ENCODE results near the gene DDX20. TPM values are rescaled to one million over a fixed set of nuclear protein-coding genes. Genes with fewer than 3 reads are reported as not detected.
"Not testable (repeated sequence)": the region's sequence is repeated elsewhere in the genome, so short reads cannot be mapped to it uniquely, and the experiment has no call there.

Gene DDX20
- total RNA-seq, 1 donor from 2014 or later, result 15.4 TPM

- H2AFZ ChIP-seq (ENCODE audit: low read depth, low read length), result no peak overlapping the region
- peaks cover 4% of the 10 kb centered on the region for H3K27me3 ChIP-seq (ENCODE audit: insufficient read depth, low read length)
- H3K4me3 ChIP-seq (ENCODE audit: insufficient read depth, low read depth, low read length), result no peak overlapping the region
- no peak overlapping the region for H3K9ac ChIP-seq (ENCODE audit: low read length)
- H3K79me2 ChIP-seq (ENCODE audit: insufficient read depth, low read length), result no peaks in the 10 kb centered on the region
- Mint-ChIP-seq H3K27me3 (ENCODE audit: low read depth, unreplicated experiment) (peaks cover 17% of the 10 kb centered on the region), H3K27ac (ENCODE audit: unreplicated experiment) (no peak overlapping the region), H3K4me1 (ENCODE audit: low read depth, unreplicated experiment) (no peaks in the 10 kb centered on the region), H3K4me3 (ENCODE audit: unreplicated experiment) (no peak overlapping the region), H3K9me3 (ENCODE audit: unreplicated experiment) (no peaks in the 10 kb centered on the region), H3K36me3 (ENCODE audit: low read depth, unreplicated experiment) (no peaks in the 10 kb centered on the region)
- H3K4me1 ChIP-seq (ENCODE audit: insufficient read depth, low read length), result no peaks in the 10 kb centered on the region
- no peaks in the 10 kb centered on the region for H4K20me1 ChIP-seq (ENCODE audit: insufficient read depth, low read length)
- H3K27ac ChIP-seq (ENCODE audit: low read depth, low read length), result no peak overlapping the region
- H3K4me2 ChIP-seq (ENCODE audit: low read length), result no peak overlapping the region
- DNase-seq (ENCODE audit: low read depth), result no peak
- H3K36me3 ChIP-seq (ENCODE audit: insufficient read depth, low read length), result no peaks in the 10 kb centered on the region
- no peak for FAIRE-seq
- no peaks in the 10 kb centered on the region for H3K9me3 ChIP-seq (ENCODE audit: insufficient read depth, low read depth, low read length)
- TF ChIP-seq EZH2 (IDR thresholded peaks at IDR 0.05; ENCODE audit: insufficient read depth, low read length) (no peak), CTCF (IDR thresholded peaks at IDR 0.05; ENCODE audit: insufficient read depth, low read depth, low read length) (no peak)
Measured at GRCh38 chr1:111793923-111794322, 38.2 kb downstream of the DDX20 start.

GRCh38 chr1:111795401-111795800 is 39.7 kb downstream of the DDX20 start:
- Histone ChIP-seq H4K20me1 (ENCODE audit: insufficient read depth, low read length) (no peaks in the 10 kb centered on the region), H3K36me3 (ENCODE audit: insufficient read depth, low read length) (no peaks in the 10 kb centered on the region), H3K9ac (ENCODE audit: low read length) (no peak overlapping the region), H3K9me3 (ENCODE audit: insufficient read depth, low read depth, low read length) (no peaks in the 10 kb centered on the region), H3K4me3 (ENCODE audit: insufficient read depth, low read depth, low read length) (no peak overlapping the region), H2AFZ (ENCODE audit: low read depth, low read length) (no peak overlapping the region), H3K27ac (ENCODE audit: low read depth, low read length) (no peak overlapping the region), H3K27me3 (ENCODE audit: insufficient read depth, low read length) (peaks cover 4% of the 10 kb centered on the region), H3K79me2 (ENCODE audit: insufficient read depth, low read length) (no peaks in the 10 kb centered on the region), H3K4me1 (ENCODE audit: insufficient read depth, low read length) (no peaks in the 10 kb centered on the region), H3K4me2 (ENCODE audit: low read length) (no peak overlapping the region)
- TF ChIP-seq EZH2 (IDR thresholded peaks at IDR 0.05; ENCODE audit: insufficient read depth, low read length), result no peak
- no peak for TF ChIP-seq CTCF (IDR thresholded peaks at IDR 0.05; ENCODE audit: insufficient read depth, low read depth, low read length)
- H3K27ac Mint-ChIP-seq (ENCODE audit: unreplicated experiment), result no peak overlapping the region
- FAIRE-seq (no peak), DNase-seq (ENCODE audit: low read depth) (no peak)
- peaks cover 19% of the 10 kb centered on the region for H3K27me3 Mint-ChIP-seq (ENCODE audit: low read depth, unreplicated experiment)
- H3K4me3 Mint-ChIP-seq (ENCODE audit: unreplicated experiment), result no peak overlapping the region
- H3K36me3 Mint-ChIP-seq (ENCODE audit: low read depth, unreplicated experiment), result no peaks in the 10 kb centered on the region
- no peaks in the 10 kb centered on the region for H3K9me3 Mint-ChIP-seq (ENCODE audit: unreplicated experiment)
- H3K4me1 Mint-ChIP-seq (ENCODE audit: low read depth, unreplicated experiment), result no peaks in the 10 kb centered on the region

- H3K27me3 Mint-ChIP-seq (ENCODE audit: low read depth, unreplicated experiment), result peaks cover 13% of the 10 kb centered on the region
- Histone ChIP-seq H3K36me3 (ENCODE audit: insufficient read depth, low read length) (no peaks in the 10 kb centered on the region), H3K4me3 (ENCODE audit: insufficient read depth, low read depth, low read length) (no peak overlapping the region), H3K27me3 (ENCODE audit: insufficient read depth, low read length) (no peaks in the 10 kb centered on the region), H3K4me1 (ENCODE audit: insufficient read depth, low read length) (no peaks in the 10 kb centered on the region), H3K27ac (ENCODE audit: low read depth, low read length) (no peak overlapping the region), H3K4me2 (ENCODE audit: low read length) (no peak overlapping the region), H4K20me1 (ENCODE audit: insufficient read depth, low read length) (no peaks in the 10 kb centered on the region), H3K9me3 (ENCODE audit: insufficient read depth, low read depth, low read length) (no peaks in the 10 kb centered on the region), H2AFZ (ENCODE audit: low read depth, low read length) (no peak overlapping the region), H3K9ac (ENCODE audit: low read length) (no peak overlapping the region), H3K79me2 (ENCODE audit: insufficient read depth, low read length) (no peaks in the 10 kb centered on the region)
- H3K36me3 Mint-ChIP-seq (ENCODE audit: low read depth, unreplicated experiment), result no peaks in the 10 kb centered on the region
- H3K27ac Mint-ChIP-seq (ENCODE audit: unreplicated experiment), result no peak overlapping the region
- no peak for TF ChIP-seq CTCF (IDR thresholded peaks at IDR 0.05; ENCODE audit: insufficient read depth, low read depth, low read length)
- TF ChIP-seq EZH2 (IDR thresholded peaks at IDR 0.05; ENCODE audit: insufficient read depth, low read length), result no peak
- H3K9me3 Mint-ChIP-seq (ENCODE audit: unreplicated experiment), result no peaks in the 10 kb centered on the region
- DNase-seq (ENCODE audit: low read depth) (no peak), FAIRE-seq (no peak)
- no peak overlapping the region for H3K4me3 Mint-ChIP-seq (ENCODE audit: unreplicated experiment)
- no peaks in the 10 kb centered on the region for H3K4me1 Mint-ChIP-seq (ENCODE audit: low read depth, unreplicated experiment)
Measured at GRCh38 chr1:111798580-111798979, 42.9 kb downstream of the DDX20 start.

- not testable (repeated sequence) for H4K20me1 ChIP-seq (ENCODE audit: insufficient read depth, low read length); DNase-seq (ENCODE audit: low read depth); H3K4me3 Mint-ChIP-seq (ENCODE audit: unreplicated experiment); H3K79me2 ChIP-seq (ENCODE audit: insufficient read depth, low read length); H3K9me3 ChIP-seq (ENCODE audit: insufficient read depth, low read depth, low read length); FAIRE-seq; H3K4me2 ChIP-seq (ENCODE audit: low read length); H3K9ac ChIP-seq (ENCODE audit: low read length); H3K4me1 ChIP-seq (ENCODE audit: insufficient read depth, low read length); H3K27ac Mint-ChIP-seq (ENCODE audit: unreplicated experiment); H3K9me3 Mint-ChIP-seq (ENCODE audit: unreplicated experiment); H3K27ac ChIP-seq (ENCODE audit: low read depth, low read length); H3K4me1 Mint-ChIP-seq (ENCODE audit: low read depth, unreplicated experiment); H3K27me3 ChIP-seq (ENCODE audit: insufficient read depth, low read length); H3K36me3 Mint-ChIP-seq (ENCODE audit: low read depth, unreplicated experiment); H3K4me3 ChIP-seq (ENCODE audit: insufficient read depth, low read depth, low read length); H2AFZ ChIP-seq (ENCODE audit: low read depth, low read length); H3K36me3 ChIP-seq (ENCODE audit: insufficient read depth, low read length)
- peaks cover 16% of the 10 kb centered on the region for H3K27me3 Mint-ChIP-seq (ENCODE audit: low read depth, unreplicated experiment)
Measured at GRCh38 chr1:111799722-111800121, 44.0 kb downstream of the DDX20 start.

Measured in astrocyte (in vitro differentiated cells and primary cell).